Trophoblast cell (in vitro differentiated cells and primary cell): ENCODE results near the gene ABCC4.

Source experiments
- DNase-seq, 2 donors: peaks; one replicate each; pipeline ENCODE4 v3.0.0-alpha.2; 2016
- H2AFZ ChIP-seq: 2 replicates; pipeline ENCODE4 v1.6.1; 2013; ENCODE audit warnings: low read length, moderate library complexity, mild to moderate bottlenecking; ENCODE audit not compliant: insufficient read depth, poor library complexity
- H2AK5ac ChIP-seq: 2 replicates; pipeline ENCODE4 v1.6.1; 2013; ENCODE audit warnings: mild to moderate bottlenecking, low read length
- H2BK120ac ChIP-seq: 2 replicates; pipeline ENCODE4 v1.6.1; 2013; ENCODE audit warnings: low read length, mild to moderate bottlenecking, moderate library complexity; ENCODE audit not compliant: insufficient read depth, poor library complexity
- H2BK12ac ChIP-seq: 2 replicates; pipeline ENCODE4 v1.6.1; 2013; ENCODE audit warnings: mild to moderate bottlenecking, low read length, moderate library complexity
- H2BK5ac ChIP-seq: 2 replicates; pipeline ENCODE4 v1.6.1; 2013; ENCODE audit warnings: low read length, low read depth, moderate library complexity, mild to moderate bottlenecking; ENCODE audit not compliant: poor library complexity
- H3K14ac ChIP-seq: 2 replicates; pipeline ENCODE4 v1.6.1; 2013; ENCODE audit warnings: mild to moderate bottlenecking, low read length
- H3K18ac ChIP-seq: 2 replicates; pipeline ENCODE4 v1.6.1; 2013; ENCODE audit warnings: mild to moderate bottlenecking, low read length
- H3K23ac ChIP-seq: 2 replicates; pipeline ENCODE4 v1.6.1; 2013; ENCODE audit warnings: low read length
- H3K27ac ChIP-seq: 2 replicates; pipeline ENCODE4 v1.5.1; 2013; ENCODE audit warnings: low read depth, mild to moderate bottlenecking, inconsistent platforms, low read length, moderate library complexity
- H3K27me3 ChIP-seq: 2 replicates; pipeline ENCODE4 v1.6.1; 2013; ENCODE audit warnings: inconsistent platforms, mild to moderate bottlenecking, low read length, moderate library complexity; ENCODE audit not compliant: insufficient read depth
- H3K36me3 ChIP-seq, 2 experiments: 1 replicate in 1 of 2; 2 replicates in 1 of 2; pipeline ENCODE4 v1.6.1; 2013; ENCODE audit warnings: low read length in 2 of 2, mild to moderate bottlenecking in 2 of 2, moderate library complexity in 1 of 2; ENCODE audit not compliant: insufficient read depth in 2 of 2, control insufficient read depth in 1 of 2
- H3K4ac ChIP-seq: 2 replicates; pipeline ENCODE4 v1.6.1; 2013; ENCODE audit warnings: low read depth, mild to moderate bottlenecking, low read length, moderate library complexity
- H3K4me1 ChIP-seq, 2 experiments: 1 replicate in 1 of 2; 2 replicates in 1 of 2; pipeline ENCODE4 v1.6.1; 2013; ENCODE audit warnings: low read length in 2 of 2, mild to moderate bottlenecking in 2 of 2, moderate library complexity in 1 of 2; ENCODE audit not compliant: insufficient read depth in 2 of 2, control insufficient read depth in 1 of 2
- H3K4me2 ChIP-seq: 2 replicates; pipeline ENCODE4 v1.6.1; 2013; ENCODE audit warnings: inconsistent platforms, mild to moderate bottlenecking, low read length, moderate library complexity
- H3K4me3 ChIP-seq: 2 replicates; pipeline ENCODE4 v1.5.1; 2013; ENCODE audit warnings: mild to moderate bottlenecking, low read depth, low read length, inconsistent platforms
- H3K79me1 ChIP-seq: one replicate; pipeline ENCODE4 v1.6.1; 2013; ENCODE audit warnings: low read length
- H3K79me2 ChIP-seq: 2 replicates; pipeline ENCODE4 v1.6.1; 2013; ENCODE audit warnings: low read length, mild to moderate bottlenecking; ENCODE audit not compliant: control insufficient read depth, insufficient read depth, poor library complexity
- H3K9ac ChIP-seq: 2 replicates; pipeline ENCODE4 v1.6.1; 2013; ENCODE audit warnings: mild to moderate bottlenecking, low read length
- H3K9me3 ChIP-seq: 2 replicates; pipeline ENCODE4 v1.6.1; 2013; ENCODE audit warnings: low read depth, mild to moderate bottlenecking, control low read depth, inconsistent platforms, low read length; ENCODE audit not compliant: insufficient read depth
- H4K12ac ChIP-seq: 2 replicates; pipeline ENCODE4 v1.6.1; 2013; ENCODE audit warnings: low read depth, mild to moderate bottlenecking, low read length, moderate library complexity
- H4K8ac ChIP-seq: 2 replicates; pipeline ENCODE4 v1.6.1; 2013; ENCODE audit warnings: low read depth, mild to moderate bottlenecking, low read length, moderate library complexity
- H4K91ac ChIP-seq: one replicate; pipeline ENCODE4 v1.6.1; 2013; ENCODE audit warnings: low read depth, mild to moderate bottlenecking, low read length, moderate library complexity
- WGBS: extraction: QIAGEN DNeasy Blood & Tissue Kit; methylation state at CpG from one replicate; pipeline ENCODE4 v1.1.7; 2013; ENCODE audit warnings: missing lambda C conversion rate; ENCODE audit not compliant: insufficient read length, insufficient coverage; ENCODE audit errors: extremely low coverage; 5-methylcytosine and 5-hydroxymethylcytosine counted together

ABCC4 gene

DNA sequence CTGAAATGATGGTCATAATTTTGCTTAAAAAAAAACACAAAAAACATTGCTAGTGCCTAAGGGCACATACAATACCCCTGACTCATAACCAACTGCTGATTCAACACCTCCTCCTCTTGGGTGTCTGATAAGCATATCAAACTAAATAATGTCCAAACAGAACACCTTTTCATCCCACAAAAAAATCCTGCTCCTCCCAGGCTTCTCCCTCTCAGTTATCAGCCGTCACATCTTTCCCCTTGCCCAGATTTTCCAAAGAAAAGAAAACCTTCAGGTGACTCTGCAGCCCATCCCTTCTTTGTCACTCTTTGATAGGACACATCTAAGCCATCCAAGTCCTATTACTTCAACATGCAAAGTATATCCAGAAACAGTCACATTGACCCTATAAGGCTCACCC lies 46.9 kb downstream of the ABCC4 start:
- H3K14ac ChIP-seq: no peak overlapping the region
- no peak overlapping the region for H2AK5ac ChIP-seq
- no CpG with 5 or more reads among the region's 1 CpG for WGBS

DNA sequence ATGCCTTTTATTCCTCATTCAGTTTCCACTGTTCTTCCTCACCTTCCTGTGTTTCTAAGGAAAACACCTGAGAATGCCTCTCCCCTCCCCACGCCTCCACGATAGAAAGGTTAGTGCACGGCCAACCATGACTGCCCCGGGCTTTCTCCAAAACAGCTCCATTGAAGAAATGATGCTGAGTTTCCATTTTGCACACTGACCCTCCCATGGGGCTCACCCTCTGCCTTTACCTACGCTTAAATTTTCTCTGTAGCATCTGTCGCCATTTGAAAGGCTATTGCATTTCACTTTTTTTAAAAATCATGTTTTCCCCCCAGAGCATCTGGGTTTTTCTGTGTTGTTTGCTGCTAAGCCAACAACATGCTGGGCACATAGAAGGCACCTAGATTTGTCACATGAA lies 48.2 kb downstream of the ABCC4 start:
- H3K4me3 ChIP-seq: no peak overlapping the region
- H3K79me2 ChIP-seq: no peaks in the 10 kb centered on the region
- H2BK120ac ChIP-seq: no peak overlapping the region
- no peak overlapping the region for H3K23ac ChIP-seq
- no peak overlapping the region for H2BK5ac ChIP-seq
- H4K91ac ChIP-seq: no peak overlapping the region
- H4K12ac ChIP-seq: no peak overlapping the region
- no peaks in the 10 kb centered on the region for H3K9me3 ChIP-seq
- no peak overlapping the region for H3K4me2 ChIP-seq
- H4K8ac ChIP-seq: no peak overlapping the region
- no peak for DNase-seq
- H3K36me3 ChIP-seq: no peaks in the 10 kb centered on the region
- no peak overlapping the region for H2AK5ac ChIP-seq
- H2BK12ac ChIP-seq: no peak overlapping the region
- no peaks in the 10 kb centered on the region for H3K79me1 ChIP-seq
- no peaks in the 10 kb centered on the region for H3K4me1 ChIP-seq
- no peak overlapping the region for H3K14ac ChIP-seq
- H3K9ac ChIP-seq: no peak overlapping the region
- no peak overlapping the region for H3K18ac ChIP-seq
- H3K27ac ChIP-seq: no peak overlapping the region
- no CpG with 5 or more reads among the region's 6 CpGs for WGBS
- H2AFZ ChIP-seq: no peak overlapping the region
- H3K27me3 ChIP-seq: no peaks in the 10 kb centered on the region
- H3K4ac ChIP-seq: no peak overlapping the region

More for the DNA sequence above, 46.9 kb downstream of the ABCC4 start:
- Histone ChIP-seq H3K4me3 (no peak overlapping the region), H3K4me1 (no peaks in the 10 kb centered on the region), H2BK12ac (no peak overlapping the region), H3K79me2 (no peaks in the 10 kb centered on the region), H2AFZ (no peak overlapping the region), H3K27ac (no peak overlapping the region), H3K9ac (no peak overlapping the region), H3K23ac (no peak overlapping the region), H2BK5ac (no peak overlapping the region), H3K4ac (no peak overlapping the region), H3K9me3 (no peaks in the 10 kb centered on the region), H3K27me3 (no peaks in the 10 kb centered on the region), H3K4me2 (no peak overlapping the region), H4K8ac (no peak overlapping the region), H4K12ac (no peak overlapping the region), H4K91ac (no peak overlapping the region), H2BK120ac (no peak overlapping the region), H3K18ac (no peak overlapping the region), H3K79me1 (no peaks in the 10 kb centered on the region), H3K36me3 (no peaks in the 10 kb centered on the region)
- DNase-seq: peak in 1 of 2 donors; percentile 27

DNA sequence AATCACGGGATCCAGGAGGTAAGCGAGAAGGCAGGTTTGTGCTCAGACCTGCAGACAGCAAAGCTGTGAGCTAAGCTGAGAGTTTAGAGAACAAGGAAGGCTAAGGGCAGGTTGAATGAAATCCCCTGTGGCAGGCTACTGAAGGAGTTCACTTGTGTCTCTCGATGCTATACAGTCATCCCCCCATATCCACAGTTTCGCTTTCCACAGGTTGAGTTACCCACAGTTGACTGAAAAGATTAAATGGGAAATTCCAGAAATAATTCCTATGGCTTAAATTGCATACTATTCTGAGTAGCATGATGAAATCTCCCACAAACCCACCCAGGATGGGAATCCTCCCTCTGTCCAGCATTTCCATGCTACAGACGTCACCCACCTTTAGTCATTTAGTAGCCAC lies 49.6 kb downstream of the ABCC4 start:
- WGBS: no CpG with 5 or more reads among the region's 5 CpGs
- Histone ChIP-seq H3K23ac (no peak overlapping the region), H2BK120ac (no peak overlapping the region), H3K27me3 (no peaks in the 10 kb centered on the region), H3K79me1 (no peaks in the 10 kb centered on the region), H3K4ac (no peak overlapping the region), H3K14ac (no peak overlapping the region), H3K36me3 (no peaks in the 10 kb centered on the region), H3K9me3 (no peaks in the 10 kb centered on the region), H3K18ac (no peak overlapping the region), H2AFZ (no peak overlapping the region), H3K9ac (no peak overlapping the region), H2BK12ac (no peak overlapping the region), H3K4me2 (no peak overlapping the region), H3K27ac (no peak overlapping the region), H3K4me3 (no peak overlapping the region), H4K8ac (no peak overlapping the region), H3K4me1 (no peaks in the 10 kb centered on the region), H2AK5ac (no peak overlapping the region), H4K12ac (no peak overlapping the region), H2BK5ac (no peak overlapping the region), H3K79me2 (no peaks in the 10 kb centered on the region), H4K91ac (no peak overlapping the region)
- no peak for DNase-seq

DNA sequence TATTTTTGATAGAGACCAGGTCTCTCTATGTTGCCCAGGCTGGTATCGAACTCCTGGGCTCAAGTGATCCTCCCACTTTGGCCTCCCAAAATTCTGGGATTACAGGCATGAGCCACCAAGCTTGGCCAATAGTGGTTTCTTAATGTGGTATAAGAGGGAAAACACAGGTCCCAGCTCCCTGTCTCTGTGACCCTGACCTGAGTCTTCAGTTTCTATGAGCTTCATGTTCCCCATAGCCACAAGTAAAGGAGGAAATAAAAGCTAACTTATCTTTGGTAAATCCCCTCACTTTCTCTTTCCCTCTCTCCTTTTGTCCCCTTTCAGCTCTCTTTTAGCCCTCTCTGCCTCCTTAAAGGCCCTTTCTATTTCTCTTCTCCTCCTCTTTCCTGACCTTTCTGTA lies 50.3 kb downstream of the ABCC4 start:
- Histone ChIP-seq H2AK5ac (no peak overlapping the region), H3K4ac (no peak overlapping the region), H3K4me3 (no peak overlapping the region), H2AFZ (no peak overlapping the region), H3K9me3 (no peaks in the 10 kb centered on the region), H3K79me1 (no peaks in the 10 kb centered on the region), H3K18ac (no peak overlapping the region), H3K9ac (no peak overlapping the region), H3K4me2 (no peak overlapping the region), H3K14ac (no peak overlapping the region), H3K27me3 (no peaks in the 10 kb centered on the region), H3K23ac (no peak overlapping the region), H3K79me2 (no peaks in the 10 kb centered on the region), H3K36me3 (no peaks in the 10 kb centered on the region), H2BK5ac (no peak overlapping the region), H3K4me1 (no peaks in the 10 kb centered on the region), H3K27ac (no peak overlapping the region), H2BK120ac (no peak overlapping the region), H2BK12ac (no peak overlapping the region), H4K8ac (no peak overlapping the region), H4K12ac (no peak overlapping the region), H4K91ac (no peak overlapping the region)
- DNase-seq: no peak
- WGBS: no CpG with 5 or more reads among the region's 1 CpG
